Motor neuron (in vitro differentiated cells): ENCODE measurements around the gene SDK1. TPM values are rescaled to one million over a fixed set of nuclear protein-coding genes. Genes with fewer than 3 reads are reported as not detected.

Source experiments
- ATAC-seq, 8 experiments: fragments of 200-7000 bp; cut with Tn5 transposase; replicated peaks in 6 of 8; 2 replicates each; pipeline ENCODE4 v1.8.0; 2021; ENCODE audit warnings: mild to moderate bottlenecking in 8 of 8, moderate library complexity in 8 of 8
- H3K27ac ChIP-seq, 2 donors: fragments of 250-450 bp; sonication (Bioruptor Pico); 2 replicates each; pipeline ENCODE4 v1.9.0; 2021; ENCODE audit warnings: antibody characterized with exemption in 2 of 2, mild to moderate bottlenecking in 2 of 2, moderate library complexity in 1 of 2
- H3K4me1 ChIP-seq, 2 donors: fragments of 250-450 bp; sonication (Bioruptor Pico); replicated peaks in 1 of 2; 2 replicates each; pipeline ENCODE4 v1.6.1; 2021; ENCODE audit warnings: antibody characterized with exemption in 2 of 2, mild to moderate bottlenecking in 2 of 2, moderate library complexity in 1 of 2
- H3K4me3 ChIP-seq, 5 donors: fragments of 250-450 bp; sonication (Bioruptor Pico); 2 replicates each; pipeline ENCODE4 v1.9.0; 2021; ENCODE audit warnings: antibody characterized with exemption in 5 of 5, mild to moderate bottlenecking in 5 of 5, moderate library complexity in 4 of 5
- WGBS, 10 experiments: fragments of 450-650 bp; shearing (Covaris generic); methylation state at CpG; one replicate each; pipeline ENCODE4 v1.0.0; 2022; 5-methylcytosine and 5-hydroxymethylcytosine counted together
- in situ Hi-C, 9 experiments: fragments of 400-800 bp; cut with MboI; loops; one replicate each; pipeline ENCODE4 v1.15.0; 2021; ENCODE audit warnings: low sequenced_read_pairs in 9 of 9, low pct_unique_long_range_greater_than_20kb in 2 of 9; ENCODE audit not compliant: unreplicated experiment in 9 of 9
- total RNA-seq, 8 experiments: library from RNA; unstranded; fragments of 300-600 nt; gene quantifications; 2 replicates each; pipeline versions ENCODE4 v1.2.3 to v1.2.4, GENCODE V29; 2022

SDK1 gene
- total RNA-seq, 8 experiments from 2014 or later, result 0.66 to 30.6 (median 8.0) TPM

- Histone ChIP-seq H3K4me3 (no peak overlapping the region), H3K27ac (no peak overlapping the region), H3K4me1 (peaks cover 11 to 24% of the 10 kb centered on the region in 2 donors)
- in situ Hi-C loops, result no loop called here
- 33 to 100% (median 70%) methylated on average over 1 to 7 of the region's 9 CpGs; no CpG with 5 or more reads in 1 of the 10 experiments for WGBS, 10 experiments
- ATAC-seq, result peak in 6 of 8 experiments; percentile 41 to 81 (median 68)
These were observed 69.2 kb downstream of the SDK1 start for GRCh38 chr7:3370068-3370830.

- 60 to 100% (median 90%) methylated on average over 1 to 6 of the region's 7 CpGs; no CpG with 5 or more reads in 3 of the 10 experiments for WGBS, 10 experiments
These were observed 69.9 kb downstream of the SDK1 start for GRCh38 chr7:3370921-3371320.

GRCh38 chr7:3371601-3372000 is 70.5 kb downstream of the SDK1 start:
- WGBS, 10 experiments, result 0 to 98% (median 77%) methylated on average over 2 to 4 of the region's 4 CpGs; no CpG with 5 or more reads in 1 of the 10 experiments

More at GRCh38 chr7:3370921-3371320, 69.9 kb downstream of the SDK1 start:
- in situ Hi-C loops, result no loop called here
- Histone ChIP-seq H3K4me1 (peaks cover 11 to 24% of the 10 kb centered on the region in 2 donors), H3K4me3 (no peak overlapping the region), H3K27ac (no peak overlapping the region)
- no peak for ATAC-seq

GRCh38 chr7:3374239-3374638 is 73.2 kb downstream of the SDK1 start:
- ATAC-seq, result peak in 5 of 8 experiments; percentile 44 to 85 (median 67)
- Histone ChIP-seq H3K27ac (no peak overlapping the region), H3K4me1 (peaks cover 11 to 24% of the 10 kb centered on the region in 2 donors), H3K4me3 (no peak overlapping the region)
- WGBS, 10 experiments, result 0 to 88% (median 57%) methylated on average over 1 to 2 of the region's 2 CpGs; no CpG with 5 or more reads in 5 of the 10 experiments
- in situ Hi-C loops, result no loop called here

More at GRCh38 chr7:3371601-3372000, 70.5 kb downstream of the SDK1 start:
- ATAC-seq, result no peak
- Histone ChIP-seq H3K4me1 (peaks cover 11 to 24% of the 10 kb centered on the region in 2 donors), H3K27ac (no peak overlapping the region), H3K4me3 (no peak overlapping the region)
- in situ Hi-C loops, result no loop called here

DNA sequence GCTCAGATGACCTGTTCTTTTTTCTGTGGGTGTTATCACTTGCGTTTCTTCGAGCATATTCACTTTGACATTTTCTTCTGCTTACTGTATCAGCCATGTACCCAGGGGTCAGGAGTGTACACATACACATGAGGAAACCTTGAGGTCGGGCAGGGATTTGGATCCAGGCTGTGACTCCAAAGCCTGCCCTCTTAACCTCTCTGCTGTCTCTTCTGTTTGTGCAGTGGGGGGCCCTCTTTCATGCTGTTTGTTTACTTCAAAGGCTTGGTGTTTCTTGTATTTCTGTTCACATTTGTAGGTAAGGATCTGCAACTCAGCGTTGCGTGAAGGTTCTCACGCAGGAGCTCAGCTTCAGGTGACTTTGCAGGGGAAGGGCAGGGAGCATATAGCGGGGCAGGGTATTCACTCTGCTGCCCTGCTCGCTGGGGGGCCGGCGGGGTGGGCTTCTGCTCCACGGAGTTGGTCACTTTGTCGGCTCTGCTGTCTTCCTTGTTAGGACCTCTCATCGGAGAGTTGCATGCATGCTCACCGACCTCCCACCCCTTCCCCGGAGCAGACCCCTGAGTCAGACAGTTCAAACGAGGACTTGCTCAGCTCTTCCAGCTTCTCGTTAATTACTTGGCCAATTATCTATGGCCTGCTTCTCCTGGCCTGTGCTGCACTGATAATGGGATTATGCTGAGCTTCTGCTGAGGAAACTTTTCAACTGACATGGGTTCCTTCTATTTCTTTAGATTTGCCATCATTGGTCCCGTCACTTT is 77.5 kb downstream of the SDK1 start:
- Histone ChIP-seq H3K4me3 (no peak overlapping the region), H3K4me1 (peaks cover 13 to 28% of the 10 kb centered on the region in 2 donors), H3K27ac (no peak overlapping the region)
- no peak for ATAC-seq
- in situ Hi-C loops, result no loop called here
- WGBS, 10 experiments, result 25 to 92% (median 71%) methylated on average over 2 to 5 of the region's 18 CpGs; no CpG with 5 or more reads in 2 of the 10 experiments

DNA sequence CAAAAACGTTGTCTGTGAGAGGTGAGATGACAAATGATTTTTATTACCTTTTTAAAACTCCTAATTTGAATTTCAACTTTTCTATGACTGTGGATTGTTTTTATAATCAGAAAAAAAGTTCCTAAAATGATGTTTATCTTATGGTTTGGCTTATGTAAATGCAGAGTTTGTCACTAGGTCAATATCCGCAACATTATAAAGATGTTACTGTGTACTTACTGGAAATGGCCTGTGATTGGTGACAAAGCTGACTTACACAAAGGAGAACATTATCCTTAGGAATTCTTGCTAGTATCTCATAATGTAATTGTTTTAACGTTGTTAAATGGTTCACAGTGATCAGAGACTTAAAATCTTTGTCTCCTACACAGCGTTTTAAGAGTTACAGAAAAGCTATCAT is 79.0 kb downstream of the SDK1 start:
- 13 to 92% (median 78%) methylated on average over 1 to 4 of the region's 4 CpGs for WGBS, 10 experiments
- Histone ChIP-seq H3K4me3 (no peak overlapping the region), H3K4me1 (peaks cover 11 to 21% of the 10 kb centered on the region in 2 donors), H3K27ac (no peak overlapping the region)
- ATAC-seq, result no peak
- in situ Hi-C loops, result no loop called here

GRCh38 chr7:3380886-3381685 is 80.0 kb downstream of the SDK1 start:
- Histone ChIP-seq H3K4me1 (peaks cover 11 to 21% of the 10 kb centered on the region in 2 donors), H3K27ac (no peak overlapping the region), H3K4me3 (no peak overlapping the region)
- in situ Hi-C loops, result no loop called here
- ATAC-seq, result peak in 3 of 8 experiments; percentile 38 to 51 (median 39)
- WGBS, 10 experiments, result 7 to 100% (median 51%) methylated on average over 1 to 5 of the region's 12 CpGs

- in situ Hi-C loops, result no loop called here
- WGBS, 10 experiments, result 0 to 100% (median 43%) methylated on average over 1 to 3 of the region's 5 CpGs; no CpG with 5 or more reads in 1 of the 10 experiments
- H3K4me1 ChIP-seq, result peaks cover 0 to 2% of the 10 kb centered on the region in 2 donors
- peak in 1 of 8 experiments; percentile 72 for ATAC-seq
- H3K4me3 ChIP-seq, result no peak overlapping the region
- no peak overlapping the region for H3K27ac ChIP-seq
These were observed 85.6 kb downstream of the SDK1 start for GRCh38 chr7:3386423-3387190.

GRCh38 chr7:3393862-3394261 is 92.8 kb downstream of the SDK1 start:
- in situ Hi-C loops, result no loop called here
- 0 to 100% (median 53%) methylated on average over 2 to 3 of the region's 3 CpGs; no CpG with 5 or more reads in 2 of the 10 experiments for WGBS, 10 experiments
- ATAC-seq, result no peak
- Histone ChIP-seq H3K27ac (no peak overlapping the region), H3K4me1 (no peaks in the 10 kb centered on the region), H3K4me3 (no peak overlapping the region)

DNA sequence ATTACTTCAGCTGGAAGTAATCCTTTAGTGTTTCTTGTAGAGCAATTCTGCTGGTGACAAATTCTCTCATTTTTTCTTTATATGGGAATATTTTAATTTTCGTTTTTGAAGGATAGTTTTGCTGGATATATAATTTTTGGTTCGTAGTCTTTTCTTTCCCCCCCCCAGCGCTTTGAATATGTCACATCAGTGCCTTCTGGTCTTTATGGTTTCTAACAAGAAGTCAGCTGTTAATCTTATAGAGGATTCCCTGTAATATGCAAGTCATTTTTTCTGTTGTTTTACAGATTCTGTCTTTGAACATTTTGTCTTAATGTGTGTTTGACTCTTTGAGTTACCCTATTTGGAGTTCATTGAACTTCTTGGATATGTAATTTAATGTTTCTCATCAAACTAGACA is 96.3 kb downstream of the SDK1 start:
- no peak for ATAC-seq
- WGBS, 10 experiments, result 15 to 95% (median 76%) methylated on average over 3 of the region's 3 CpGs

DNA sequence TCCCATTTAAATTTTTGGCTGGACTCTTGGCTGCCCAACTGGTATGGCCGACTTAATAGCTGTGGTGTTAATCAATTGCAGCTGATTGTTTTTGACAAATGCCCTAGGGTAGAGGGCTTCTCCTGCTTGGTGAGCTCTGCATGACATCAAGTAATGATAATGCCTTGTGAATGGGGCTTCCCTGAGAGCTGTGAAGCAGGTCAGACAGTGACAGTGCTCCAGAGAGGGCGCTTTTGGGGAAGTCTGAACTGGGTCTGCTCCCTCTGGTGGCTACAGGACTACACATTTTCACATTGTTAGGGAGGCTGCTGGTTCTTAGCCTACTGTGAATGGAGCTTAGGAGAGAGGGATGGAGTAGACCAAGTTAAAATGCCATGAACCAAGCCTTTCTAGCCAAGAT is 98.8 kb downstream of the SDK1 start:
- 0 to 100% (median 62%) methylated on average over 1 to 2 of the region's 2 CpGs; no CpG with 5 or more reads in 6 of the 10 experiments for WGBS, 10 experiments
- in situ Hi-C loops, result no loop called here

More for the DNA sequence above, 96.3 kb downstream of the SDK1 start:
- Histone ChIP-seq H3K27ac (no peak overlapping the region), H3K4me1 (no peaks in the 10 kb centered on the region), H3K4me3 (no peak overlapping the region)
- in situ Hi-C loops, result no loop called here

DNA sequence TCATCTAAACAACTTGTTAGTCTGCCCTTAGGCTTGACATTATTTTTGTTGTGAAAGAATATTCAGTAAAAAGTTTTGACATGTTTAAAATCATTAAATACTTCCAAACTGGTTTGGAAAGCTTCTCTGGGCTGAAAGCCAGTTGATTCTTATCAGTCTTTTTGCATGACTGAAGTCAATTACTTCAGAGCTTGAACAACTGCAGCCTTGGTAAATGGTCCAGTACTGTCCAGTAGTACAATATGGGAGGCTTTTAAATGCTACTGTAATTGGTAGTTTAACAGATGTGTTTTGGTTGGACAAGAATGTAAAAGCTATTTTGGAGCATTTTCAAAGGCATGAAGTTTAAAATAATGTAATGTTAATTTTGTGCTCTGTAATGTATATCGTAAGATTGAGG is 103.4 kb downstream of the SDK1 start:
- in situ Hi-C loops, result no loop called here

More for the DNA sequence above, 98.8 kb downstream of the SDK1 start:
- Histone ChIP-seq H3K27ac (no peak overlapping the region), H3K4me1 (no peaks in the 10 kb centered on the region), H3K4me3 (no peak overlapping the region)
- peak in 1 of 8 experiments; percentile 76 for ATAC-seq

More for the DNA sequence above, 103.4 kb downstream of the SDK1 start:
- no peak overlapping the region for H3K4me3 ChIP-seq
- no peak overlapping the region for H3K27ac ChIP-seq
- peaks cover 8 to 11% of the 10 kb centered on the region in 2 donors for H3K4me1 ChIP-seq
- WGBS, 10 experiments, result 20 to 100% (median 100%) methylated on average over 1 of the region's 1 CpG; no CpG with 5 or more reads in 4 of the 10 experiments
- peak in 1 of 8 experiments; percentile 70 for ATAC-seq
